Measurements from ENCODE around the gene SORCS2.

SORCS2 gene

DNA sequence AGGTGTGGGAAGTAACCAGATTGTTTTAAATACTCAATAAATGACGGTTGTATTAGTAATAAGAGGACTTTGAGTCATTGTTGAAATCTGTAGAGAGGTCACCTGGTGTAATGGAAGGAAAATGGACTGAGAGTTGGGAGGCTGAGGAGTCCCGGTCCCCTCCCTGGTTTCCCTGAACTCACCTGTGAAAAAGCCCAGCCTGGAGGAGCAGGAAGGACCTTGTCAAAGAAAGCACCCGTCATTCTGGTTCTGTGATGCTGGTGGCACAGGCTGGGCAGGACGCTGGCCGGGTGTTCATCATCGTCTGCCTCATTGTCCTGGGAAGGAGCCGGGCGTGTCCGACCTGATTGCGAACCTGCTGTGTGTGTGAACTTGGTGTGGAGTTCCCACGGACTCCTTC, 70.8 kb downstream of the SORCS2 start:
- ChIA-PET CTCF (no interaction called here), POLR2A (no interaction called here)
- DNase-seq (ENCODE audit: extremely low spot score): no peak

DNA sequence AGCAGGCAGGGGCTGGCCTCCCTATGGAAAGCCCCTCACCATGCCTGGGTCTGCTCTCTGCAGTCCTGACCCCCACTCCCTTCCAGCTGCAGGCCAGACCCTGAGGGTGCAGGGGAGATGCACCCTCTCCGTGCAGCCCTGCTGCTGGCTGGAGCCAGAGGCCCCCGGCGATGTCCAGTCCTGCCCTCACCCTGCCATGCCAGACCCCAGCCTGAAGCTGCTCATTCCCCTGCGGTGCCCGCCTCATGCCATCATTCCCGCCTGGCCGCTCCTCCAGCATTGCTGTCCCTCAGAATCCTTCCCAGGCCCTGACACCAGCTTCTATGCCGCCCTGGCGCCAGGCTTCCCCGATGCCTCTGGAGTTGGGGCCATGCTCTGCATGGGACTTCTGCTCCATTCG, 72.4 kb downstream of the SORCS2 start:
- CTCF ChIA-PET: no interaction called here
- POLR2A ChIA-PET: no interaction called here
- no peak for DNase-seq (ENCODE audit: extremely low spot score)
- TF ChIP-seq, protein P1, sequence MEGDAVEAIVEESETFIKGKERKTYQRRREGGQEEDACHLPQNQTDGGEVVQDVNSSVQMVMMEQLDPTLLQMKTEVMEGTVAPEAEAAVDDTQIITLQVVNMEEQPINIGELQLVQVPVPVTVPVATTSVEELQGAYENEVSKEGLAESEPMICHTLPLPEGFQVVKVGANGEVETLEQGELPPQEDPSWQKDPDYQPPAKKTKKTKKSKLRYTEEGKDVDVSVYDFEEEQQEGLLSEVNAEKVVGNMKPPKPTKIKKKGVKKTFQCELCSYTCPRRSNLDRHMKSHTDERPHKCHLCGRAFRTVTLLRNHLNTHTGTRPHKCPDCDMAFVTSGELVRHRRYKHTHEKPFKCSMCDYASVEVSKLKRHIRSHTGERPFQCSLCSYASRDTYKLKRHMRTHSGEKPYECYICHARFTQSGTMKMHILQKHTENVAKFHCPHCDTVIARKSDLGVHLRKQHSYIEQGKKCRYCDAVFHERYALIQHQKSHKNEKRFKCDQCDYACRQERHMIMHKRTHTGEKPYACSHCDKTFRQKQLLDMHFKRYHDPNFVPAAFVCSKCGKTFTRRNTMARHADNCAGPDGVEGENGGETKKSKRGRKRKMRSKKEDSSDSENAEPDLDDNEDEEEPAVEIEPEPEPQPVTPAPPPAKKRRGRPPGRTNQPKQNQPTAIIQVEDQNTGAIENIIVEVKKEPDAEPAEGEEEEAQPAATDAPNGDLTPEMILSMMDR (IDR thresholded peaks at IDR 0.05; ENCODE audit: control extremely low read depth, extremely low read depth, low read depth, missing control alignments): no peak

More for the DNA sequence above, 70.8 kb downstream of the SORCS2 start:
- TF ChIP-seq, protein P1 (IDR thresholded peaks at IDR 0.05; ENCODE audit: control extremely low read depth, extremely low read depth, low read depth, missing control alignments): no peak

DNA sequence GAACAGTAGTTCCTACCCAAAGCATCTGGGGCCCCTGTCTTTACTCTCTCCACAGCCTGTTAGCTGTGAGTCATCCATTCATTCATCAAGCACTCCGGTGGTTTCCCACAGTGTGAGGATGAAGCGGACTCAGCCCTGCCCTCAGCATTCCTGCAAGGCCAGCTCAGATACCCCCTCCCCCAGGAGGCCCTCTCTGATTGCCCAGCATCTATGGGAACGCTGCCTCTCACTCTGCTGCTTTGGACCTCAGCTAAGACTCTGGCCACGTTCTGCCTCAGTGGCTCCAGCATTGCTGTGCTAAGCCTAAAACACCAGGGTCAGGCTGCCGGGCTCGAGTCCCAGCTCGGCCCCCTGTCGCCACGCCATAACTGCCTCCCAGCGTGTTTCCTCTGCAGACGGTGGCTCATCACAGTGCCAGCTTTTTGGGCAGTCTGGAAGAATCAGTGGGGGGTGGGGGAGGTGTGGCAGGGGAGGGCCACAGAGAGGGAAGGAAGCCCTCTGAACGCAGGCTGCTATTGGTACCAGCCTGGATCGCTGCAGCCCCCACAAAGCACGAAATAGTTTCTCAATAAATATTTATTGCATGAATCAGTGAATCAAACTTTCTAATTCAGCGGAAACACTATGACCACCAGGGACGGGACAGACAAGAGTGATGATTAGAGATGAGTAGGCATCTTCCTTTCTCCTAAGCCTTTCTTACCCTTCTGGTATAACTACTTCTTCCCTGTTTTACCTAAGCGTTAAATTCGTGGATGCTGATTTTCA, 74.4 kb downstream of the SORCS2 start:
- TF ChIP-seq, protein P1 (IDR thresholded peaks at IDR 0.05; ENCODE audit: control extremely low read depth, extremely low read depth, low read depth, missing control alignments): no peak
- CTCF ChIA-PET: no interaction called here
- POLR2A ChIA-PET: no interaction called here
- no peak for DNase-seq (ENCODE audit: extremely low spot score)

DNA sequence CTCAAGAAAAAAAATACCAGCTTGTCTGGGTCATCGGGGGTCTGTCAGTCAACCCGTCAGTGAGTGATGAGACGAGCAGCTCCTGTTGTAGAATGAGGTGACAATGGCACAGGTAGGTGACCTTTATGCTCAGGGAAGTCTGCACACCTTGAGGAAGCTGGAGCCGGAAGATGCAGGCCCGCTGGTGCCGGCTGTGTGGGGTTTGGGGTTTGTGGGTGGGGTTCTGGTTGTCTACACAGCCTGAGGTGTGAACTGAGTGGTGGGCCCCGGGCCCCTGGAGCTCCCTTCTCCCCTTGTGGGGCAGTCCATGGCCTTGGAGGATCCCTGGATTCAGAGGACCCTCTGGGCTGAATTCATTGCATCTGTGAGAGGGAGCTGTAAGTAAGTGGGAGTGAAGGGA, 75.5 kb downstream of the SORCS2 start:
- ChIA-PET POLR2A (no interaction called here), CTCF (no interaction called here)
- DNase-seq (ENCODE audit: extremely low spot score): no peak
- TF ChIP-seq, protein P1 (IDR thresholded peaks at IDR 0.05; ENCODE audit: control extremely low read depth, extremely low read depth, low read depth, missing control alignments): no peak

DNA sequence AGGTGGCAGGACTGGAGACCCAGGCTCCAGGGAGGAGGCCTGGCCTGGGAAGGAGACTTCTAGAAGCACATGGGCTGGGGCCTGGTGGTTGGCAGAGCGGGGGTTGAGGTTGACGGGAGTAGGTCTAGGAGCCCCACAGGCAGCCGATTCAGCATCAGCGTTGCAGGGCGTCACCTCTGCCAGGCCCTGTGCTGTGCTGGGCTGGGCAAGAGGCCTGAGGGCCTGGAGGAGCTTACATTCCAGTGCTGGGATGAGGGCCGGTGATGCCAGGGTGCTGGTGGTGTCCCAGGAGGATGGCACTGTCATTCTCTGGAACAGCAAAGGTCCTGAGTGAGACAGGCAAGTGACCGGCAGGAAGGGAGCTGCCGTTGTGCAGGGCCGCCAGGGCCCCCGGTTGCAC, 76.6 kb downstream of the SORCS2 start:
- TF ChIP-seq, protein P1 (IDR thresholded peaks at IDR 0.05; ENCODE audit: control extremely low read depth, extremely low read depth, low read depth, missing control alignments): no peak
- CTCF ChIA-PET: no interaction called here
- DNase-seq (ENCODE audit: extremely low spot score): no peak
- POLR2A ChIA-PET: no interaction called here

DNA sequence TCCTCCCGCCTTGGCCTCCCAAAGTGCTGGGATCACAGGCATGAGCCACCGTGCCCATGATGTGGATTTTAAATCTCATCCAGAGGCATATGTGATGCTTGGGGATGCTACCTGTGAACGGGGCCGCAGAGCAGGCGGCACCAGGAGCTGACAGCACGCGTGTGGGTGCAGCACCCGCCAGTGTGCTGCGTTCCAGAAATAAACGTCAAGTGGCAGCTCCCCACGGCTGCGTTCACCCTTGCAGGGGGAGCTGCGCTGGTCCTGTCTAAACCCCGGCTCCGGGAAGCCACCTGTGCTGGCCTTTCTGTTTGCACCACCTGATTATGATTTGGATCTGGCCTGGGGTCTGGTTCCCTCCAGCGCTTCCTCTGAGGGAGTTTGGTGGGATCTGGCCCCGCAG, 77.8 kb downstream of the SORCS2 start:
- POLR2A ChIA-PET: no interaction called here
- CTCF ChIA-PET: no interaction called here
- no peak for DNase-seq (ENCODE audit: extremely low spot score)
- TF ChIP-seq, protein P1 (IDR thresholded peaks at IDR 0.05; ENCODE audit: control extremely low read depth, extremely low read depth, low read depth, missing control alignments): no peak

Data from GM10248 (cell line).